Measurements from ENCODE around the gene TBC1D1.

The TBC1D1 gene

GRCh38 chr4:38109370-38109769 lies 218.5 kb downstream of the TBC1D1 start:
- DNase-seq: no peak

GRCh38 chr4:38109896-38110295 lies 219.0 kb downstream of the TBC1D1 start:
- no peak for DNase-seq

GRCh38 chr4:38111024-38111423 lies 220.1 kb downstream of the TBC1D1 start:
- DNase-seq: no peak

GRCh38 chr4:38111717-38112116 lies 220.8 kb downstream of the TBC1D1 start:
- DNase-seq: no peak

- no peak for DNase-seq
Observed at GRCh38 chr4:38113132-38113531, 222.2 kb downstream of the TBC1D1 start.

- DNase-seq: no peak
Observed at GRCh38 chr4:38113551-38113950, 222.7 kb downstream of the TBC1D1 start.

- DNase-seq: no peak
Observed at GRCh38 chr4:38114386-38115150, 223.7 kb downstream of the TBC1D1 start.

GRCh38 chr4:38115601-38116000 lies 224.7 kb downstream of the TBC1D1 start:
- DNase-seq: no peak

- no peak for DNase-seq
Observed at GRCh38 chr4:38117591-38117990, 226.7 kb downstream of the TBC1D1 start.

- no peak for DNase-seq
Observed at GRCh38 chr4:38119668-38120385, 228.9 kb downstream of the TBC1D1 start.

GRCh38 chr4:38120772-38121171 lies 229.9 kb downstream of the TBC1D1 start:
- no peak for DNase-seq

- no peak for DNase-seq
Observed at GRCh38 chr4:38122060-38122459, 231.2 kb downstream of the TBC1D1 start.

- no peak for DNase-seq
Observed at GRCh38 chr4:38123555-38123954, 232.7 kb downstream of the TBC1D1 start.

- no peak for DNase-seq
Observed at GRCh38 chr4:38124961-38125360, 234.1 kb downstream of the TBC1D1 start.

GRCh38 chr4:38125816-38126215 lies 234.9 kb downstream of the TBC1D1 start:
- no peak for DNase-seq

GRCh38 chr4:38128478-38129459 lies 237.9 kb downstream of the TBC1D1 start:
- peak; percentile 53 to 62 for DNase-seq

- no peak for DNase-seq
Observed at GRCh38 chr4:38129460-38130227, 238.8 kb downstream of the TBC1D1 start.

GRCh38 chr4:38130884-38131283 lies 240.0 kb downstream of the TBC1D1 start:
- DNase-seq: no peak

GRCh38 chr4:38131371-38132091 lies 240.6 kb downstream of the TBC1D1 start:
- peak; percentile 63 to 69 for DNase-seq

GRCh38 chr4:38132107-38132673 lies 241.3 kb downstream of the TBC1D1 start:
- DNase-seq: peak; percentile 52 to 64

Measured in stimulated activated CD4-positive, alpha-beta T cell treated with anti-CD3 and anti-CD28 coated beads, Interleukin-2, amount 100 ng/mL, for 48 hours (primary cell).